ENCODE data around the gene HDAC4. TPM values are rescaled to one million over a fixed set of nuclear protein-coding genes. Genes with fewer than 3 reads are reported as not detected.

Gene HDAC4
- polyA plus RNA-seq, 1 donor (not counting 4 experiments of a cell fraction or from before 2014, with no cell fraction given), result 2.9 TPM

GRCh38 chr2:239233576-239233975 lies 167.2 kb downstream of the HDAC4 start:
- H3K4me2 ChIP-seq (ENCODE audit: control insufficient read depth, extremely low read depth, insufficient read depth, low read depth, low read length), result no peak overlapping the region
- FAIRE-seq (no peak), DNase-seq (ENCODE audit: low read depth, low spot score) (no peak)
- H3K27ac ChIP-seq (ENCODE audit: control insufficient read depth, insufficient read depth, low read length), result no peak overlapping the region
- no peak overlapping the region for H2AFZ ChIP-seq (ENCODE audit: control insufficient read depth, low read length)
- no peaks in the 10 kb centered on the region for H3K79me2 ChIP-seq (ENCODE audit: control insufficient read depth, insufficient read depth, low read length)
- no peaks in the 10 kb centered on the region for H3K36me3 ChIP-seq (ENCODE audit: control insufficient read depth in 2 of 2, extremely low read depth in 1 of 2, insufficient read depth in 2 of 2, low read length in 2 of 2)
- dilution Hi-C loops (cut with MboI; ENCODE audit: extremely low pct_ligation_motif_present, low sequenced_read_pairs), result no loop called here
- no peaks in the 10 kb centered on the region for H3K4me1 ChIP-seq (ENCODE audit: control insufficient read depth, extremely low read depth, insufficient read depth, low read length)
- no peak overlapping the region for H3K4me3 ChIP-seq (ENCODE audit: control insufficient read depth in 2 of 3, extremely low read depth in 1 of 3, insufficient read depth in 2 of 3, low read depth in 1 of 3, low read length in 3 of 3)
- no peak overlapping the region for H3K9ac ChIP-seq (ENCODE audit: control insufficient read depth, extremely low read depth, insufficient read depth, low read length)
- no peaks in the 10 kb centered on the region for H3K9me1 ChIP-seq (ENCODE audit: control insufficient read depth, extremely low read depth, insufficient read depth, low read length)
- TF ChIP-seq EZH2 (IDR thresholded peaks at IDR 0.05; ENCODE audit: low read length), result no peak
- no peak for TF ChIP-seq CTCF (optimal IDR thresholded peaks at IDR 0.05 in 1 of 3, IDR thresholded peaks at IDR 0.05 in 1 of 3, conservative IDR thresholded peaks at IDR 0.05 in 1 of 3; ENCODE audit: extremely low read depth in 1 of 3, insufficient read depth in 2 of 3, low read length in 3 of 3)
- no peaks in the 10 kb centered on the region for H3K27me3 ChIP-seq (ENCODE audit: control insufficient read depth, extremely low read depth, insufficient read depth, low read length)
- H4K20me1 ChIP-seq (ENCODE audit: control insufficient read depth, extremely low read depth, insufficient read depth, low read length), result no peaks in the 10 kb centered on the region
- H3K9me3 ChIP-seq (ENCODE audit: control insufficient read depth, low read depth, low read length), result no peaks in the 10 kb centered on the region

GRCh38 chr2:239232195-239232578 lies 168.6 kb downstream of the HDAC4 start:
- H3K4me3 ChIP-seq (ENCODE audit: control insufficient read depth in 2 of 3, extremely low read depth in 1 of 3, insufficient read depth in 2 of 3, low read depth in 1 of 3, low read length in 3 of 3), result no peak overlapping the region
- no peak for TF ChIP-seq EZH2 (IDR thresholded peaks at IDR 0.05; ENCODE audit: low read length)
- TF ChIP-seq CTCF (optimal IDR thresholded peaks at IDR 0.05 in 1 of 3, IDR thresholded peaks at IDR 0.05 in 1 of 3, conservative IDR thresholded peaks at IDR 0.05 in 1 of 3; ENCODE audit: extremely low read depth in 1 of 3, insufficient read depth in 2 of 3, low read length in 3 of 3), result no peak
- DNase-seq (ENCODE audit: low read depth, low spot score) (no peak), FAIRE-seq (no peak)
- H3K9me1 ChIP-seq (ENCODE audit: control insufficient read depth, extremely low read depth, insufficient read depth, low read length), result no peaks in the 10 kb centered on the region
- no peak overlapping the region for H3K9ac ChIP-seq (ENCODE audit: control insufficient read depth, extremely low read depth, insufficient read depth, low read length)
- no peaks in the 10 kb centered on the region for H3K4me1 ChIP-seq (ENCODE audit: control insufficient read depth, extremely low read depth, insufficient read depth, low read length)
- no peak overlapping the region for H3K27ac ChIP-seq (ENCODE audit: control insufficient read depth, insufficient read depth, low read length)
- no peak overlapping the region for H2AFZ ChIP-seq (ENCODE audit: control insufficient read depth, low read length)
- no peaks in the 10 kb centered on the region for H3K27me3 ChIP-seq (ENCODE audit: control insufficient read depth, extremely low read depth, insufficient read depth, low read length)
- dilution Hi-C loops (cut with MboI; ENCODE audit: extremely low pct_ligation_motif_present, low sequenced_read_pairs), result no loop called here
- H3K79me2 ChIP-seq (ENCODE audit: control insufficient read depth, insufficient read depth, low read length), result no peaks in the 10 kb centered on the region
- no peaks in the 10 kb centered on the region for H3K36me3 ChIP-seq (ENCODE audit: control insufficient read depth in 2 of 2, extremely low read depth in 1 of 2, insufficient read depth in 2 of 2, low read length in 2 of 2)
- H3K4me2 ChIP-seq (ENCODE audit: control insufficient read depth, extremely low read depth, insufficient read depth, low read depth, low read length), result no peak overlapping the region
- no peaks in the 10 kb centered on the region for H3K9me3 ChIP-seq (ENCODE audit: control insufficient read depth, low read depth, low read length)
- H4K20me1 ChIP-seq (ENCODE audit: control insufficient read depth, extremely low read depth, insufficient read depth, low read length), result no peaks in the 10 kb centered on the region
